Neutrophil (primary cell): Measurements from ENCODE around the gene SNX10.

Source experiments
- H3K27ac ChIP-seq: fragments of 200-600 bp; sonication (generic); 2 replicates; pipeline ENCODE4 v1.5.1; 2016; ENCODE audit warnings: mild to moderate bottlenecking, moderate library complexity
- H3K27me3 ChIP-seq: fragments of 200-600 bp; sonication (generic); 2 replicates; pipeline ENCODE4 v1.6.0; 2016; ENCODE audit warnings: mild to moderate bottlenecking
- H3K36me3 ChIP-seq: fragments of 200-600 bp; sonication (generic); 2 replicates; pipeline ENCODE4 v1.5.1; 2017
- H3K4me1 ChIP-seq, 2 experiments: fragments of 200-600 bp in 1 of 2; sonication (generic) in 1 of 2; 1 replicate in 1 of 2; 2 replicates in 1 of 2; pipeline versions ENCODE4 v1.5.1 to v1.6.1; 2013 to 2016; ENCODE audit warnings: low read depth in 1 of 2, low read length in 1 of 2, mild to moderate bottlenecking in 1 of 2, moderate library complexity in 1 of 2; ENCODE audit not compliant: control insufficient read depth in 1 of 2, insufficient read depth in 1 of 2
- H3K4me3 ChIP-seq, 2 experiments: fragments of 200-600 bp in 1 of 2; sonication (generic) in 1 of 2; 1 replicate in 1 of 2; 2 replicates in 1 of 2; pipeline ENCODE4 v1.5.1; 2013 to 2016; ENCODE audit warnings: low read depth in 1 of 2, low read length in 1 of 2, mild to moderate bottlenecking in 1 of 2, moderate library complexity in 1 of 2
- H3K9me3 ChIP-seq: fragments of 200-600 bp; sonication (generic); 2 replicates; pipeline ENCODE4 v1.5.1; 2016
- TF ChIP-seq, protein P1 (sequence below): fragments of 200-600 bp; sonication (generic); IDR thresholded peaks from 2 replicates; pipeline ENCODE4 v1.5.1; 2016; ENCODE audit warnings: antibody characterized with exemption

Gene SNX10

DNA sequence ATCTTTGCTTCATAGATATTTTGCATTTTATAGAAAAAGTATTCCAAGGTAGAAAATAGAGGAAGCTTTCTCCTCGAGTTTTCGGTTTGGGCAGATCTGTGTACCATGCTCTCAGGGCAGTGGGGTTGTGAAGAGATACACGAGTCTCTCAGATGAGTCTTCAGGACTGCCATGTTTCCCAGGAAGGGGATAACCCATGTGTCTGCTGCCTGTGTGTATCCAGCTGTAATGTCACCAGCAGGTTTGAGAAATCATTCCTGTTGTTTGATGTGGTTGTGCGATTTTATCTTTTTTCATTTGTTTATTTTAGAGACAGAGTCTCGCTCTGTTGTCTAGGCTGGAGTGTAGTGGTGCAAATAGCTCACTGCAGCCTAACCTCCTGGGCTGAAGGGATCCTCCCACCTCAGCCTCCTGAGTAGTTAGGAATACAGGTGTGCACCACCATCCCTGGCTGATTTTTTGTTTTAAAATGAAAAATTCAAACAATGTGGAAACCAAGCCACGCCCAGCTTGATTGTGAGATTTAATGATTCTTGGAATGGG, 48.9 kb downstream of the SNX10 start:
- Histone ChIP-seq H3K27me3 (no peaks in the 10 kb centered on the region), H3K9me3 (no peaks in the 10 kb centered on the region), H3K27ac (no peak overlapping the region), H3K36me3 (peaks cover 23% of the 10 kb centered on the region), H3K4me1 (peaks cover 8 to 27% of the 10 kb centered on the region in 2 experiments), H3K4me3 (no peak overlapping the region)
- TF ChIP-seq, protein P1, sequence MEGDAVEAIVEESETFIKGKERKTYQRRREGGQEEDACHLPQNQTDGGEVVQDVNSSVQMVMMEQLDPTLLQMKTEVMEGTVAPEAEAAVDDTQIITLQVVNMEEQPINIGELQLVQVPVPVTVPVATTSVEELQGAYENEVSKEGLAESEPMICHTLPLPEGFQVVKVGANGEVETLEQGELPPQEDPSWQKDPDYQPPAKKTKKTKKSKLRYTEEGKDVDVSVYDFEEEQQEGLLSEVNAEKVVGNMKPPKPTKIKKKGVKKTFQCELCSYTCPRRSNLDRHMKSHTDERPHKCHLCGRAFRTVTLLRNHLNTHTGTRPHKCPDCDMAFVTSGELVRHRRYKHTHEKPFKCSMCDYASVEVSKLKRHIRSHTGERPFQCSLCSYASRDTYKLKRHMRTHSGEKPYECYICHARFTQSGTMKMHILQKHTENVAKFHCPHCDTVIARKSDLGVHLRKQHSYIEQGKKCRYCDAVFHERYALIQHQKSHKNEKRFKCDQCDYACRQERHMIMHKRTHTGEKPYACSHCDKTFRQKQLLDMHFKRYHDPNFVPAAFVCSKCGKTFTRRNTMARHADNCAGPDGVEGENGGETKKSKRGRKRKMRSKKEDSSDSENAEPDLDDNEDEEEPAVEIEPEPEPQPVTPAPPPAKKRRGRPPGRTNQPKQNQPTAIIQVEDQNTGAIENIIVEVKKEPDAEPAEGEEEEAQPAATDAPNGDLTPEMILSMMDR = no peak

DNA sequence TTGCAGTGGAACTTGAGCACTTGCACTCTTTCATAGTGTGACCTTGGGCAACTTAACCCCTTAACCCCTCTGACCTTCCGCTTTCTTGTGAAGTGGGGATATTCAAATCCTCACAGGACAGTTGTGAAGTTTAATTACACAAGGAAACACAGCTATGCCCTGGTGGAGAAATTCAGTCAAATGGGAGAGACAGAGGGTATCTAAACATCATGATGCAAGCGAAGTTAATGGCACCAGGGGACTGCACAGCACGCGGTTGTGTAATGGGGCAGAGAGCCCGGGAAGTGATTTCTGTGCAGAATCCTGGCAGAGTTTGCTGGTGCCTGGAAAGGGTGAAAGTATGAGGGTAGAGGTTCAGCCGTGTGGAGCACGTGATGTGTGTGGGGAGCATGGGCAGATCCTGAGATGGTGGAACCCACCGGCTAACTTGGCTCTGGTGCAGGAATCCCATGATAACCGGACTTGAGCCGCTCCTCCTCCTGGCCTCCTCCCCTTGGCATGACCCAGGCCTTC, 51.7 kb downstream of the SNX10 start:
- peaks cover 49% of the 10 kb centered on the region for H3K36me3 ChIP-seq
- TF ChIP-seq, protein P1 = no peak
- H3K27me3 ChIP-seq = no peaks in the 10 kb centered on the region
- H3K9me3 ChIP-seq = no peaks in the 10 kb centered on the region
- no peak overlapping the region for H3K4me3 ChIP-seq
- peak overlapping the region; percentile 18 for H3K27ac ChIP-seq
- H3K4me1 ChIP-seq = peaks cover 2 to 5% of the 10 kb centered on the region in 2 experiments

DNA sequence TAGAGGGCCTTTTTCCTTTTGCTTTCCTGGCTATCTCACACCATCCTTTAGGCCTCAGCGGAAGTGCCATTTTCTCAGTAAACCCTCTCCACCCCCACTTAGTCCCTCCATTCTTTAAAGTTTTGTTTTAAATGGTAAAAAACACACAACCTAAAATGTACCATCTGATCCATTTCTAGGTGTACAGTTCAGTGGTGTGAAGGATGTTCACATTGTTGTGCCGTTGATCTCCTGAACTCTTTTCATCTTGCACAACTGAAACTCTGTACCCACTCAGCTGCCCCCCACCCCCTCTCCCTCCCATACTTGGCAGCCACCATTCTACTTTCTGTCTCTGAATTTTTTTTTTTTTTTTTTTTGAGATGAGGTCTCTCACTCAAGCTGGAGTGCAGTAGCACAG, 52.2 kb downstream of the SNX10 start:
- H3K9me3 ChIP-seq = no peaks in the 10 kb centered on the region
- peaks cover under 1 to 3% of the 10 kb centered on the region in 2 experiments for H3K4me1 ChIP-seq
- TF ChIP-seq, protein P1 = no peak
- H3K4me3 ChIP-seq = no peak overlapping the region
- H3K27me3 ChIP-seq = no peaks in the 10 kb centered on the region
- H3K27ac ChIP-seq = peak overlapping the region; percentile 18
- H3K36me3 ChIP-seq = peaks cover 54% of the 10 kb centered on the region

DNA sequence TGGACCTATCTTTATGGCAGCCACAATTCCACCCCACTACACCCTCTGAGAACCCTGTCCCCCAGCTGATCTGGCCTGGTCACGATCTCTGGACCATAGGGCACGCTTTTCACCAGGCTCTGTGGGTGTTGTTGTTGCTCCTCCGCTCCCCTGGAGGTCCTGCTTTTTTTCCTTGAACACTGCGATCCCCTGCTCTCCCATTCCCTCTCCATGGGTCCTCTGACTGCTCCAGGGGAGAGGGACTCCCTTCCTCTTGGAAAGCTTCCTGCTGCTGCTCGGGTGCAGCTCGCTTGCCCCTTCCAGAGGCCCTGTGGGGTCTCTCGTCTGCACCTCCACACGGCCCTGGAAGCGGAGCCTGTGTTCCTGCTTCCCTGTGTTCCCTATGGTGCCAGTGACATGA, 53.5 kb downstream of the SNX10 start:
- no peak overlapping the region for H3K27ac ChIP-seq
- peaks cover 68% of the 10 kb centered on the region for H3K36me3 ChIP-seq
- peaks cover 0 to 3% of the 10 kb centered on the region in 2 experiments for H3K4me1 ChIP-seq
- no peaks in the 10 kb centered on the region for H3K9me3 ChIP-seq
- H3K4me3 ChIP-seq = no peak overlapping the region
- no peaks in the 10 kb centered on the region for H3K27me3 ChIP-seq
- TF ChIP-seq, protein P1 = no peak

DNA sequence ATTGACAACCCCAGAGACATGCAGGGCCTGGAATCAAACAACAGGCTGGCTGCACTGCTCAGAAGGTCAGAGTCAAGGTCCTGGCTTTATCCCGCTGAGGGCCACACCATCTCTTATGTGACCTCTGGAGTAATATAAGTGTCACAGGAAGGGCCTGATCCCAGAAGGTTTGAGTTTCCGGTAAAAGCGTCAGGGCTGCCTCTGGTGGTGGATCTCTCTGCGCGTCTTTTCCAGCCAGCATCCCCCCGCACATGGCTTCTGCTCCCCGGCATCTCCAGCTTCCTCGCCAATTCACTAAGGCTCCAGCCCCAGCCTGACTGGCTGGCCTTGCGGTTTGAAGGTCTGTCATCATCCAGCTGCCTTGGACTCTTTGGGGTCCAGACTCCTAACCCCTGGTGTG, 54.2 kb downstream of the SNX10 start:
- Histone ChIP-seq H3K27ac (no peak overlapping the region), H3K36me3 (peaks cover 72% of the 10 kb centered on the region), H3K4me3 (no peak overlapping the region), H3K9me3 (no peaks in the 10 kb centered on the region), H3K27me3 (no peaks in the 10 kb centered on the region), H3K4me1 (peaks cover 0 to 3% of the 10 kb centered on the region in 2 experiments)
- TF ChIP-seq, protein P1 = no peak
